HG03139 (cell line): ENCODE results near the gene CAMK2D.

Source experiments
- ATAC-seq: cut with Tn5 transposase; IDR thresholded peaks from one replicate; pipeline ENCODE4 v1.9.1; 2021; ENCODE audit not compliant: unreplicated experiment

The CAMK2D gene

DNA sequence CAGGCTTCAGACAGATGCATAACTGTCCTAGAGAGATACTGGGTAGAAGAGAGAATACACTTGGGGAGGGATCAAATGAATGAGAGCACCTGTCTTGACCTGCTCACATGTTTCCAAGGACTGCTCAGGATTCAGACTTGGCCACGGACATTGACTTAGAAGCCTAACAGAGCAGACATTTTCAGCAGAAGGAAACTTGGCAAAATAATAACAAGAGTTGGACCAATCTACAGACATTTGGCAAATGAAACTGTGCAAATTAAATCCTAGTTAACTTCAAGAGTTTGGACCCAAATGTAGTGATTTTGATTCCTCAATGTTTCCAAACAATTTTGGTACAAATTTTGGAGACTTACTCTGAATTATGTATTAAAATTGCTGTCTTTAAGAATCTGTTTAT lies 223.9 kb downstream of the CAMK2D start:
- ATAC-seq = no peak

DNA sequence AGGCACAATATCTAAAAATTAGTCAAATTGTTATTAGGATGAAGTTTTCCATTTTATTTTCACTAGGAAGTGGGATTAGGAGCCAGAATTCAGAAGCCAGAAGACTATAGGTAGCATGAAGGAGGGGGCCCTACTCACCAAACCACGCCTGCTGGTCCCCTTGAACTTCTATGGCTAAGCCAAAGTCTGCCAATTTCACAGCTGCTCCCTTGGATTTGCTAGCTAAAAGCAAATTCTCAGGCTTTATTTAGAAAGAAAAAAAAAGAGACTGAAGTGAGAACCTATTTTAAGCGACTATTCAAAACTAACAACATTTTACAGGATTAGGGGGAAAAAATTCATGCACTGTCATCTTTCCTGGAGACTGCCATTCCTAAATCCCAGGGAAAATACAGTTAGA lies 224.3 kb downstream of the CAMK2D start:
- ATAC-seq = no peak

DNA sequence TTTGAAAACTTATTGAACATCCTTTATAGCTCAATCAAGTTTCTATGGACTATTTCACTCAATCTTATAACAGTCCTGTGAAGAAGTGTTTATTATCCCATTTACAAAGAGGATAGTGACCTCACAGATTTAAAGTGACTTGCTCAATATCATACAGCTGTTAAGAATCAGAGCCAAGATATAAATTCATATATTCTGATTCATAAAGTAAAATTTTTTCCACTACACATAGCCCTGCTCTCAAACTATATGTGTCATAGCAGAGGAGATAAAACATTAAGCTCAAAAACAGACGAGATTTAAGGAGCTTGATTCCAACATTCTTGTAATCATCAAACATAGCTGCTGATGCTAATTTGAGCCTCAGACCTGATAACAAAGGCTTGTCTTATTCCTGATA lies 226.8 kb downstream of the CAMK2D start:
- no peak for ATAC-seq

DNA sequence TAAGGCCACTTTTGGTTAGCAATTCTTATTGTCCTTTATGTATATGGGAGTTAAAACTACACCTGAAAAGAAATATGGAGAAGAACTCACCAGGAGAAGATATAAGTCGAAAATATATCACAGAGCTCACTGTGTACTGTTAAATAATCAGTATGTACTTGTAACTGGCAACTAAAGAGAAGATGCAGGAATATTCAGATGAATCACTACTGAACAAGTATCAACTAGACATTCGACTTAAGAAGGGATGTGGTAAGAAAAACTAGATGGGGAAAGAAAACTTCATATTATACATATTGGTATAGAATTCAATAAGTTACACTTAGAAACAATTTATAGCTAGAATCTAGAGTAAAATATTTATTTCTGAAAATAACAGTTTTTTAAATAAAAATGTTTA lies 230.0 kb downstream of the CAMK2D start:
- no peak for ATAC-seq

DNA sequence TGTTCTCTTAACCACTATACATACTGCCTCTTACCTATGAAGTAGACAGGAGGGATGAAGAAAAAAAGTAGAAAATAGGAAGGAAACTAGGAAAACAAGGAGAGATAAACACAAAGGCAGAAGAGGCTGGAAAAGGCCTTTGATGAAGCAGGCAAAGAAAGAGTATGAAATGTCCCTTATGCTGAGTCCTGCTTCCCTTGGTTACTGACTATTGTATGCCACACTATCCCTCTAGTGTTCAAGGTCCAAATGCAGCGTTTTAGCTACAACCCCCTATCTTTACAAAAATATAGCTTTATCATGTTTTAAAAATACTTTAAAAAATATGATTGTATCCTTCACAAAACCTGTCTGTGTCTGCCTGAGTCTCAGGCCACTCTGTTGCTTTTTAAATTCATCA lies 233.1 kb downstream of the CAMK2D start:
- no peak for ATAC-seq

DNA sequence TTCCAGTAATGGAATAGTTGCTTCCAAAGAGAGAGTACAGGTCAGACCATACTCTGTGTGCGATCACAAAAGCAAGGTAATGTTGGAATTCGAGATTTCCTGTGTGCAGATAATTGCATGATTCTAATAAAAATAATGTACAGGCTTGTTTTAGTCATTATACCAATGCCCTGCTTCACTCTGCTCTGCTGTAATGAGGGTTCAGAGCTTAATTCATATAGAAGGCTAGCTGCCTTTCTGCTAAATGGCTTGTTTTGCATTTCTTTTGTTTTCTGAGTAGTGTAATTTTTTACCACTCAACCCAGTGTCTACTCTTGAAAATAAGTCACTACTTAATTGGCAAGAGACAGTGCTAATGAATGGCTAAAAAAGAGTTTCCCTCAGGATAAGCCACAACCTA lies 236.0 kb downstream of the CAMK2D start:
- no peak for ATAC-seq

DNA sequence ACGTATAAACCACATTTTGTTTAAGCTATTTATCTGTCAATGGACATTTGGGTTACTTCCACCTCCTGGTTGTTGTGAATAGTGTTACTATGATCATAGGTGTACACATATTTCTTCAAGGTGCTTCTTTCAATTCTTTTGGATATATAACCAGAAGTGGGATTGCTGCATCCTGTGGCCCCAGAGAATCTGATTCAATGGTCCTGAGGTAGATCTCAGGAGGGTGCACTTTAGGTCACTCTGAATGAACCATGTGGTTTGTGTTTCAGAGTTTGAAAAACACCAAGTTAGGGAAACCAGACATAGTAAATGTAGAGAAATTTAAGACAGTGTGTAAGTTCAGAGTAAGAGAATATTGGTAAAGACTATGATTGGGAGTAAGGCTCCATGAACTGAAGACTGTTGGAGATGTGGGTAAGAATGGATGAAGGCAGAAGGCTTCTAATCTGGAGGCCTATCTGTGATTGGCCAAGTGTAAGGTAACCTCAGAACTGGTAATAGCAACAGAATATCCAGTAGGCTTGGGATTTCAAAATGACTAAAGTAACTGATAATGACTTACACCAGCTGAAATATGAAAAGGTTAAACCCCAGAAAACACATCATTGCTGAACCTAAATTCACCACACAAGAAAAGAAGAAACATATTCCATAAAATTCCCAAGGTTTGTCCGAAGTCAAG lies 236.9 kb downstream of the CAMK2D start:
- ATAC-seq = no peak

DNA sequence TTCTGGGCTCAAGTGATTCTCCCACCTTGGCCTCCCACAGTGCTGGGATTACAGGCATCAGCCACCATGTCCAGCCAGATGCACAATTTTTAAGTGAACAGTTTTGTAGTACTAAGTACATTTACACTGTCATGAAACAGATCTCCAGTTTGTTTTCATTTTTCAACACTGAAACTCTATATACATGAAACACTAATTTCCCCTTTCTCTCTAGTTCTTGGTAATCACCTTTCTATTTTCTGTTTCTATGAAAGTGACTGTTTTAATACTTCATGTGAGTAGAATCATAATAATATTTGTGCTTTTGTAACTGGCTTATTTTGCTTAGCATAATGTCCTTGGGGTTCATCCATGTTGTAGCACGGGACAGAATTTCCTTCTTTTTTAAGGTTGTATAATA lies 237.4 kb downstream of the CAMK2D start:
- ATAC-seq = peak; percentile 77

DNA sequence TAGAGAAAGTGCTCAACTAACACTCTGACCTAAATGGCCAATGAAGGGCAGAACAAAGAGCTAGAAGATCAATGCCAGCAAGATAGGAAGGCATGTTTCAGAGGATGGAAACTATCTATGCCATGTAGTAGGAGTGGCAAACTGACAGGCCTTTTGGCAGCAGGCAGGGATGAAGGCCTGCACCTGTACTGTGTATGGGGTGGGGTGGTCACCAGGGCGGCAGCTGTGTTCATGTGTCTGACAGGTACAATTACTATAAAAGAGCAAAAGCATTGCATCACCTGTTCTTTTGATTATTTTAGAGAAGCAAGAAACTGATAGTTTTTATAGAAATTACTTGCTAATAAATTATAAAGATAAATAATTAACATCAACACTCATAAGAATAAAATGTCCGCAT lies 239.1 kb downstream of the CAMK2D start:
- no peak for ATAC-seq

DNA sequence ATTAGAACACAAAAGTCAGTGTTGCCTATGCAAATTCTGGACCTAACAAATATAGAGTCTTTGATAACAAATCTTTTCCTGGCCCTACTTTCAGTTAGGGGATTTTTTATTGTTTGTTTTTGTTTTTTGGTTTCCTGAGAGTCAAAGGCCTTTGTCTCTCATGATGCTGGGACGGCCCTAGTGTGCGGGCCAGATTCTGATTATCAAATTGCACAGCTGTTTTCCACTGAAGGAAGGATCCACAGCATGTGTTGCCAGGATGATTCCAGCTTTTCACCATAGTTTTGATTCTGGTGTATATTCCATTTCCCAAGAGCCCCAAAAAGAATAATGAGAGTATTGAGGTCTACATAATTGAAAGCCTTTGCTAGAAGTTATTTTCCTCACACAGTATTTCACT lies 248.2 kb downstream of the CAMK2D start:
- ATAC-seq = no peak

DNA sequence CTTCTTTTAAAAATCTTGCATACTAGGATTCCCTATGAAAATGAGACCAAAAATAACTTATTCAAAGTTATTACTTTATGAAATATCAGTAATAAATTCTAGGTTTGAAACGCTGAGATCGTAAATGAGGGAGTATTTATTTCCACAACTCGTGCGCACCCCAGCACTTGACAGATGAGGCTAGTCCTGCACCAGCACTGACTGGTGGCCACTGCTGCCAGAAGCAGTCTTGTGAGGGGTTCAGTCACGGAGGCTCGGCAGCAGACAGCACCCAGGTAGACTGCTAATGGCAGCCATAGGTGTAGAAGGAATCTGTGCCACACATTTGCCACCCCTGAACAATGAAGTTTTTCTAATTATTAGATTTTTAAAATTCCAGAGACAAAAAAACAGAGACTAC lies 248.7 kb downstream of the CAMK2D start:
- ATAC-seq = no peak

DNA sequence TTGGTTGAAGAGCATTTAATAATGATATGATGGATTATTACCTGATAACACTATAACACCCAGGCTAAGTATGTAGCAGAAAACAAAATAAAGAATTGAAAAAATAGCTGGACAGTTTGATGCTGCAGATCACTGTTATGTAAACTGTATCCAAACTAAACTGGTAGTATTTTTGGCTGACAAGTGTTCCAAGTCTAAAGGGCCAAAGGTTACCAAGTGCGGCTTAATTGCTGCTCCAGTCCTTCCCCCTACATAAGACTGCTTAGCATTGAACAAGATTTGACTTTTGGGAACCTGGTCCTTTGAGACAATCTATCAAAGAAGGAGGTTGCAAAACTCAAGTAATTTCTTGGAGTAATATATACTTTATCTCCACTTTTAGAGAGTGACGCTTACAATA lies 249.6 kb downstream of the CAMK2D start:
- no peak for ATAC-seq

DNA sequence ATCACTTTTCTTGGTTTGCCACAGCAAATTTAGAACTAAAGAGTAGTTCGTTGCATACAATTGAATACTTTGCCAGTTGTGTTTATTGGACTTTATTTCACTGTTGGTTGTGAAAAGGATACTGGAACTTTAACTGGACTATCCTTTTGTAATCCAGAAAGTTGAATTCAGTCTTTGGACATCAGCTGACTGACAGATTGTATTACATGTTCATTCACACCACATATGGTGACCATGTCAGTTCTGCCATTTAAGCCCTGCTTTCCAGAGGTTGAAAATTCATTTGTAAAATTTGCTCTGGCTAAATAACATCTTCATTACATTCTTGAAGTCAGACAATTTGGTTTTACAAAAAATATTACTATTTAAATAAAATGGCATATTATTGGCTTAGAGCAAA lies 251.7 kb downstream of the CAMK2D start:
- ATAC-seq = no peak

DNA sequence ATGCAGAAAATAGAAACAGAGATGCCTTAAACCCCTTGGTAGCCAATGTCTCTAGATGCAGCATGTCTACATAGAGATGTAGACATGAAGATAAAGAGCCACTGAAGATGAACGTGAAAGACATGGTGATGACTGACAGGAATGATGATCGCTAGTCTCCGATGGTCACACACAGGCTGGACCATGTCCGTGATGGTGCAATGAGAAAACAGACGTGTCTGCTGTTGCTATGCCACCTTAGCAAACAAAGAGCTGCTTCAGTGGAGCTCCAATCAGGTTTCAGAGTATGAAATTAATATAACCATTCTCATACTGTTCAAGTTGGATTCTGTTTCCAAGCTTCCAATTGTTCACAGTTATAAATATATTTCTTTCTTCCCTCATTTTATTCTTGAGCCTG lies 256.5 kb downstream of the CAMK2D start:
- ATAC-seq = no peak

DNA sequence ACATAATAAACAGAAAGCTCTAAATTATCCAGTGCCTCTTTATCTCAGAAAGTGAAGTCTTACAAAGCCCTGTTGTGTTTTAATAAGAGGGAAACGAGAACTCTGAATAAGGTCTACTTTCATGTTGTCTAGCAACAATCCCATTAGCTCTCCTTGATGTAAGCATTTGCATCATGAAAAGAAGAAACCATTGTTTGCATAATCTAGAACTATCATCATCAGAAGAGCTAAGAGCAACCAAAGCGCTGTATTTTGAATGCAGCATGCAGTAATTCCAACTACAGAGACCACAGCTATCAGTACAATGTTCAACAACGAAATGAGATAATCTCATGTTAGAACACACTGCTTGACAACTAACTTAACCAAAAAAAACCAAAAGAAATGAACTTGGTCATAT lies 257.1 kb downstream of the CAMK2D start:
- no peak for ATAC-seq

DNA sequence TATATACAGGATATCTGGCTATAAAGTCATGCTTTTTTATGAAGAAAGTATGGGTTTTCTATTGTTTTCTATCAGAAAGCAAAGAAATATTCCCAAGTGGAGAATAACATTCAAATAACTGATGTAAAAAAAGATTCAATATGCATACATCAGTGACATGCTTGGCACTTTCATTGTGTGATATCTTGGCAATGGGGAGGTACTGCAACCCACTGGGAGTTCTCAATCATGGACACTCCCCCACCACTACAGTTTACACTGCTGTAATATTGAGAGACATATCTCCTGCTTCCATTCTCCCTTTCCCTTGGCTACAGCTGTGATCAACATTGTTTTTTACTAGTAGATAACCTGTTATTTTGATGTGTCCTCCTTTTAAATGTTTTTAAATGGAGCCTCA lies 257.8 kb downstream of the CAMK2D start:
- no peak for ATAC-seq

DNA sequence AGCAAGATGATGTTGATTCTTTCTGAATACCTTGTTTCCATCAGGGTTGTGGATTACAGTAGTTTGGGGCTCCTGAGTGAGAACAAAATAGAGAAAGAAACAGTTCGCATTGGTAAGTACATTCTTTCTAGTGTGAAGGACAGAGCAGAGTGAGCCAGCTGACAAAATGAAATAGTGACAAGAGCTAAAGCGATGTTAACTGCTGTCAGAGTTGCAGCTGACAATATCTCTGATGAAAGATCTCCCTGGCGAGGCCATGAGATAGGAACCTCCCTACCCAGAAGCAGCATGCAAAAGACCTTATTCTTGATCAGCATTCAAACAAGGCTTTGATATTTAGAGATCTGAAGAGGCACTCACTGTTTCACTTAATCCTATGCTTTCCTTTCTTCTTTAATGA lies 258.6 kb downstream of the CAMK2D start:
- ATAC-seq = no peak

DNA sequence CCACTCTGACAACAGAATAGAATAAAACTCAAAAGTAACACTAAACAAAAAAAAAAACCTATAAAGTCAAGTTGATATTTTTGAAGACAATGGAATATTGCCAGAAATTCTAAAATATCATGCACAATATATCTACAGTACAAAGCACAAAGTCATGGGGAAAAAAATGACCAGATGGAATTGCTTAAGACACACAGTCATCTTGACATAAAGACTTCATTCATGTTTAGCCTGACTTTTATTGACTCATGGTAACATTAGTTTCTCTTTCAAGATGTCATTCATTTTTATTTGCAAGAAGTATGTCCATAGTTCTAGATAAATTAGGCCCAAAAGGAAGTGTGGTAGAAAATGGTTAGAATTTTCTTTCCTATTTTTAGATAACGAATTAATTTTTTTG lies 259.1 kb downstream of the CAMK2D start:
- ATAC-seq = no peak

DNA sequence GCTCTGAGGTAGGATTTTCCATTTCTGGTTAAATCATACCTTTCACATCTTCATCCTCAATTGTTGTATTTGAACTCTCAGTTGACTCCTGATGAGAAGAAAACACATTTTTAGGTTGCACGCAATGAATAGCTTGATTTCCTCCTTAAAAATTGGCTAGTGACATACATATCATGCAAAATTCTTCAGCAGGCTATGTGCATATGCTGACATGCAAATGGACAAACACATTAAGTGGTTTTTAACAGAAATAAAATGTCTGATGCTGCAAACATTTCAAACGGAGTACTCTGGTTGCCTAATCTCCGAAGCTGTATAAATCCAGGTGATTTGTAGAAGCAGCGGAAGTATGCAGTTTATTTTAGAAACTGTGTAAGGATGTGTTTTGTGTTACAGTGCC lies 261.1 kb downstream of the CAMK2D start:
- no peak for ATAC-seq

DNA sequence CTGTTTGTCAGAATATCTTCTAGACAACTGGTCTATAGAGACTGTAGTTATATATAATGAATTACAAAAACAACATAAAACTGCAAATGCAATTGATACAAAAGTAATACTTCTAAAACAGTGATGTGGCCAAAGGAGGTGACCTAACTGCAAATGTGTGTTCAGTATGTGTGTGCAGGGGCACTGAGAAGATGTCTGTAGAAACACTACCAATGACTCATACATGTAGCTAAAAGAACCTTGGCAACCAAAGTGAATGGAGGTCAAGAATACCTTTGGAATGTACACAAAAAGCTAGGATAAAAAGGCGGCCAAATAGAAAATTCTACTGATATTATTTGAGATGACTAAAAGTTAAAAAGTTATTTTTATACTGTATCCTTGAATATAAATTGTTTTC lies 261.8 kb downstream of the CAMK2D start:
- ATAC-seq = no peak

DNA sequence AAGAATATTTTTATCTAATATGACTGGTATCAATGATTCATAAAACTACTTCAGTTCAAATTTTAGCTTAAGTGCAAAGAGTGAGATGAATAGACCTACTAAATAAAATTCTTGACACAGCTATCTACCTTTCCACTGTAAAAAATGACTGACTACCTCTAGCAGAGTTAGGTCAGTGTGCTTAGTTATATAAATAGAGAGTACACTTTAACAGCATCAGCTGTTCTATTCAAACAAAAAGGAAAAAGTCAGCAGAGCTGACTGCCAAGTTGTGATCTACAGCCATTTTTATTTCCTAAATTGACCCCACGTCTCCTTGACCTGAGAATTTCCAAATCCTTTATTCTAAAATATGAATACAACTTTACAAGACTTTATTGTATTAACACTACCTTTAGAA lies 262.4 kb downstream of the CAMK2D start:
- no peak for ATAC-seq

DNA sequence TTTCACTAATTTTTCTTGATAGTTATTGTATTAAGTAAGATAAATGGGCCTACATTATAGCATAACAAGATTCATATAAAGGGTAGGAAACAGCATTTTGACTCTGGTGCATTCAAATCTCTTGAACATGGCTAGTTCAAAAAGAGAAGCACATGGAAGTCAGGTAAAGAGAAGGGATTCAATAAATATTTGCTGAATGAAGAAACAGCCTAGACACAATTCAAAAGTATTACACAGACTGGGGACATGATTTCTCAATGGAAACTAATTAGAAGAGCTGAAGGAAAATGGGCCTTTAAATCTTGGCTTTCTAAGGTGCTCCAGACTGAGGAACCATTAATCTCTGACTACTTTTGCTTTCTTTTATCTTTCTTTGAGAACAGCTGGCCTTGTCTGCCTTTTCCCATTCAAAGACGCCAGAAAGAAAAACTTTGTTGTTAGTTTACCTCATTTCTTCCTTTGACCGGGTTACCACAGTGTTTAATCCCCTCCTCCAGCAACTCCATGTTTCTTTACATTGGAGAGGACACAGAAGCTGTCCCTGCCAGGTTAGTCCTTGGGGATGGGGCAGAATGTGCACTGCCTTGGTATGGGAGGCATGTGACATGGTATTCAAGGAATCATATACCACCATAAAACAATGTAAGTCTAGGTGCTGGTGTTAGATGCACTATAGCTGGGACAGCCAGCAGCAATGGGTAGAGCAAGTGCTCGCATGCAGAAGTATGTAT lies 264.2 kb downstream of the CAMK2D start:
- ATAC-seq = no peak

DNA sequence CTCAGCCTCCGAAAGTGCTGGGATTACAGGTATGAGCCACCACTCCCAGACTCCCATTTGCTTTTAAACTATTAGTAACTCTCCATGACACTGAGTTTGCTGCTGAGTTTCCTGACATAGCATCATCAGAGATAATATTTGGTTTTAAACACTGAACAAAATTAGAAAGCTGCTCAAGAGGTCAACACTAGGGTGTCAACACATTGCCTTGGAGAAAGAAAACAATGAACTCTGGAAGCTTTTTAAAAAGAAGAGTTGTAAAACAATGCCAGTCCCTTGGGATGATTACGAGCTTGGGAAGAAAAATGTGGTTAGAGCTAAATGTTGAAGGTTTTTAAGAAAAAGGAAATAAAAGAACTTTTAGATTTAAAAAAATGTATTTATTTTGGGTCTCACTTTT lies 264.8 kb downstream of the CAMK2D start:
- no peak for ATAC-seq
